Measurements from ENCODE around the gene PTPRD. TPM values are rescaled to one million over a fixed set of nuclear protein-coding genes. Genes with fewer than 3 reads are reported as not detected.

The PTPRD gene
- total and polyA plus RNA-seq, 2 experiments from 2014 or later, result 11.5 to 58.0 TPM

DNA sequence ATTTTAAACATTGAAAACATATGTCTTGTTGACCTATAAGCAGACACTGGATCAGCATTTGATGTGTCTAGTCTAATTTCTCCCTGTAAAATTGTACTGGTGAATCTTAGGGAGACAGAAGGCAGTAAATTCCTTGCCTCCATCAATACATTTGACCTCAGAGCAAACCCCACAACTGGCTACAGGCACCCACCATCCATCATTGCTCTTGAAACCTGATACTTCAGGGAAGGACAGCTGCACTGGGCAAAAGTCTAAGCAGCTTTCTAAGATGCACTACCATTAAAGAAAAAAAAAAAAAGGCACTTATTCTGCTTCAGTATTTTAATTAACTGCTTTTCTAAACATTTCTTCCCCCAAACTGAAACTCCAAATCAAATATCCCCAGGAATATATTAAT, 1761.9 kb downstream of the PTPRD start (continued):
- TF ChIP-seq ZNF462 (CRISPR knock-in tag; IDR thresholded peaks at IDR 0.05), result no peak

DNA sequence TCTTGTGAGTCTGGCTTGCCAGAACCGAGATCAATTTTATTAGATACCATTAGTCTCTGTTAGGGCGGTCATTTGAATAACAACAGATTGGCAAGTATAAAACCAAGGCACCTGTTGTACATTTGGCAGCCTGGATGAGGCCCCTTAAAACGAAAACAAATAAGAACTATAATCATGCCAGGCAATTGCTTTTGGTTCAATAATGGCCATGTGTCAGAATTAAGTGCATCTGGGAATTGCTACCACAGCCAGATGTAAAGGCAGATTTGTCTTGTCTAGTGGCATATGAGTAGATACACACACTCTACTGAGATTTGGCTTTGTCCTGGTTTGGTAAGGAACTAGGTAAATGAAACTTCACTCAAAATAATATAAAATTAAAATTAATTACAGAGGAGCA, 1767.0 kb downstream of the PTPRD start:
- H3K27ac Mint-ChIP-seq, result no peak overlapping the region
- H3K4me3 ChIP-seq, result no peak overlapping the region
- DNase-seq (ENCODE audit: low spot score), result no peak
- no peak overlapping the region for H3K4me2 ChIP-seq
- H3K9me2 ChIP-seq (ENCODE audit: insufficient read depth), result no peaks in the 10 kb centered on the region
- H3K27ac ChIP-seq (ENCODE audit: low read depth), result no peak overlapping the region
- H3K36me3 ChIP-seq (ENCODE audit: insufficient read depth), result no peaks in the 10 kb centered on the region
- no peak overlapping the region for H3K4me3 Mint-ChIP-seq
- H3K9me3 Mint-ChIP-seq, result no peaks in the 10 kb centered on the region; the same call in 2 of the 3 replicates
- ATAC-seq, result no peak
- H4K20me1 ChIP-seq (replicated peaks; ENCODE audit: insufficient read depth), result no peaks in the 10 kb centered on the region
- H3K4me1 ChIP-seq (ENCODE audit: insufficient read depth), result peaks cover 20% of the 10 kb centered on the region
- no peak overlapping the region for H2AFZ ChIP-seq
- no peaks in the 10 kb centered on the region for H3K27me3 ChIP-seq (ENCODE audit: insufficient read depth)
- peaks cover 17% of the 10 kb centered on the region for H3K4me1 Mint-ChIP-seq
- H3K79me2 ChIP-seq (replicated peaks; ENCODE audit: insufficient read depth), result peaks cover 47% of the 10 kb centered on the region
- H3K27me3 Mint-ChIP-seq (ENCODE audit: insufficient read depth, low read depth, poor library complexity), result no peaks in the 10 kb centered on the region
- no peaks in the 10 kb centered on the region for H3F3A ChIP-seq (replicated peaks; ENCODE audit: low read depth)
- H3K36me3 Mint-ChIP-seq (ENCODE audit: low read depth), result peaks cover 3% of the 10 kb centered on the region; the same call in 2 of the 3 replicates
- TF ChIP-seq STAT1 (IDR thresholded peaks at IDR 0.05; ENCODE audit: unreplicated experiment) (no peak), ZNF462 (CRISPR knock-in tag; IDR thresholded peaks at IDR 0.05) (no peak), CTCF (conservative IDR thresholded peaks at IDR 0.05; ENCODE audit: low read depth in 2 of 2) (no peak), ETS1 (IDR thresholded peaks at IDR 0.05) (no peak)
